ENCODE measurements around the gene PAQR3.

PAQR3 gene

DNA sequence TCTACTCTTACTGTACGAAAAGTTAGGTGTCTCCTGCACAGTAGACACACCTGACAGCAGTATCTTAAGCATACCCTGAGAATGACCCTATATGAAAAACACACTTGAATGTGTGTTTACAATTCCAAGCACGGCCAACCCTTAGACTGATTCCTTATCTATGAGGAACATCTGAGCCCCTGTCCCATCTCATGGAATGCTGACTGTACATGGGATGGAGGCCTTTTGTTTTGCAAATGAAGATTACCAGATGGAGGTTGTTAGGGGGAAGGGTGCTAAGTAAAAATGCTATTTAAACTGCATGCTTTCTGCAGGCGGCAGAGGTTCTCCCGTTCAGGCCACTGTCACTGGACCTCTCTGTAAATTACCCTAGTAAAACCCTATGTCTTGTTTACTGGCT is 2.2 kb downstream of the PAQR3 start:
- TF ChIP-seq, protein P1, sequence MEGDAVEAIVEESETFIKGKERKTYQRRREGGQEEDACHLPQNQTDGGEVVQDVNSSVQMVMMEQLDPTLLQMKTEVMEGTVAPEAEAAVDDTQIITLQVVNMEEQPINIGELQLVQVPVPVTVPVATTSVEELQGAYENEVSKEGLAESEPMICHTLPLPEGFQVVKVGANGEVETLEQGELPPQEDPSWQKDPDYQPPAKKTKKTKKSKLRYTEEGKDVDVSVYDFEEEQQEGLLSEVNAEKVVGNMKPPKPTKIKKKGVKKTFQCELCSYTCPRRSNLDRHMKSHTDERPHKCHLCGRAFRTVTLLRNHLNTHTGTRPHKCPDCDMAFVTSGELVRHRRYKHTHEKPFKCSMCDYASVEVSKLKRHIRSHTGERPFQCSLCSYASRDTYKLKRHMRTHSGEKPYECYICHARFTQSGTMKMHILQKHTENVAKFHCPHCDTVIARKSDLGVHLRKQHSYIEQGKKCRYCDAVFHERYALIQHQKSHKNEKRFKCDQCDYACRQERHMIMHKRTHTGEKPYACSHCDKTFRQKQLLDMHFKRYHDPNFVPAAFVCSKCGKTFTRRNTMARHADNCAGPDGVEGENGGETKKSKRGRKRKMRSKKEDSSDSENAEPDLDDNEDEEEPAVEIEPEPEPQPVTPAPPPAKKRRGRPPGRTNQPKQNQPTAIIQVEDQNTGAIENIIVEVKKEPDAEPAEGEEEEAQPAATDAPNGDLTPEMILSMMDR (conservative IDR thresholded peaks at IDR 0.05; ENCODE audit: low read depth, low read length), result no peak
- no peak overlapping the region for H3K4me3 ChIP-seq (ENCODE audit: low read depth, low read length)
- no peak for DNase-seq (ENCODE audit: low read depth)

DNA sequence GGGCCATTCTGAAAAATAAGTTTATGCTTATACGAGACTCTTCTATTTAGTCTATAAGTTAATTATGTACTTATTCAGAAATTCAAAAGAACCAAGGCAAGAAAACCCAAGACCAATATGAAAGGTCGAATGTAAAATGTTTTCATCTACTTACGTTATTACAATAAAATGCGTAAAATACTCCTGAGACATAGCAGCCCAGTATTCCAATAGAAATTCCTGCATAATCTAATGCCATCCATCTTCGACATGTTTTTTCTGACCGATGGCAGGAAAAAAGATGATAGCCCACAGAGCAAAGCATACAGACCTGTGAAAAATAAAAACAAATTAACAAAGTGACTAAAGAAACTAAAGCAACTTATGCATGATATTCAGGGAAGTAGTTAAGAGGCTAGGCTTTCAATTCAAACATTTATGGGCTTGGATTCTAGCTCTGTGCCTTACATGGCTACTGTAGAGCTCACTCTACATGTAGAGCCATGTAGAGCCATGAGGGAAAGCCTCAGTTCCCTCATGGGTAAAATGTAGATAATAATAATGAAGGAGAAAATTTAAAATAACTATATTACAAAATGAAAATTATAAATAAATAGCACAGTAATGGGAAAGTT is 9.1 kb downstream of the PAQR3 start:
- no peak overlapping the region for H3K4me3 ChIP-seq (ENCODE audit: low read depth, low read length)
- TF ChIP-seq, protein P1 (conservative IDR thresholded peaks at IDR 0.05; ENCODE audit: low read depth, low read length), result no peak
- no peak for DNase-seq (ENCODE audit: low read depth)

DNA sequence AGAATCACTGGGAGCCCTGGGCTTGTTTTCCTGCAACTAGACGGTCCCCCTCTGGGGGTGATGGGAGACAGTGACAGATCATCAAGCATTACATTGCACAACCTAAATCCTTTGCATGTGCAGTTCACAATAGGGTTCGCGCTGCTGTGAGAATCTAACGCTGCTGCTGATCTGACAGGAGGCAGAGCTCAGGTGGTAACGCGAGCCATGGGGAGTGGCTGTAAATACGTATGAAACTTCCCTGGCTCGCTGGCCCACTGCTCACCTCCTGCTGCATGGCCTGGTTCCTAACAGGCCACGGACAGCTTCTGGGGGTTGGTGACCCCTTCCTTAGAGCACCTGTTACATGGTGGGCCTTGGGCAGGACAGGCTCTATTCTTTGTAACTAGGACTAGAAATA is 10.4 kb downstream of the PAQR3 start:
- DNase-seq (ENCODE audit: low read depth), result no peak
- H3K4me3 ChIP-seq (ENCODE audit: low read depth, low read length), result no peak overlapping the region
- TF ChIP-seq, protein P1 (conservative IDR thresholded peaks at IDR 0.05; ENCODE audit: low read depth, low read length), result no peak

DNA sequence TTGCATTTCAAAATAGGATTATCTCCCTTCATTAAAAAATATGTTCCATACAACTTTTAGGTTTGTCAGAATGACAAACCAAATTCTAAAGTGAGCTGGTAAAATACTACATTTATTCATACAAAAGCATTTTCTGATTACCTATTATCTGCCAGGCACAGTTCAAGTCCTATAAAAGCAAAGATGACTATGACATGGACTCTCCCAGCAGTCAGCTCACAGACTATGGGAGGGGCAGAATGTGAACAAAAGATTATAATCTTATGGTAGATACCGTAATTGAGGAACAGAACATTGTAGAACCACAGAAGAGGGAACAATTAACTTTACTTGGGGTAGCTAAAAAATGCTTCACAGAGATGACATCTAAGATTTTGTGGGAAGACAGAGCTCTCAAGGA is 12.4 kb downstream of the PAQR3 start:
- no peak overlapping the region for H3K4me3 ChIP-seq (ENCODE audit: low read depth, low read length)
- TF ChIP-seq, protein P1 (conservative IDR thresholded peaks at IDR 0.05; ENCODE audit: low read depth, low read length), result no peak
- DNase-seq (ENCODE audit: low read depth), result no peak

DNA sequence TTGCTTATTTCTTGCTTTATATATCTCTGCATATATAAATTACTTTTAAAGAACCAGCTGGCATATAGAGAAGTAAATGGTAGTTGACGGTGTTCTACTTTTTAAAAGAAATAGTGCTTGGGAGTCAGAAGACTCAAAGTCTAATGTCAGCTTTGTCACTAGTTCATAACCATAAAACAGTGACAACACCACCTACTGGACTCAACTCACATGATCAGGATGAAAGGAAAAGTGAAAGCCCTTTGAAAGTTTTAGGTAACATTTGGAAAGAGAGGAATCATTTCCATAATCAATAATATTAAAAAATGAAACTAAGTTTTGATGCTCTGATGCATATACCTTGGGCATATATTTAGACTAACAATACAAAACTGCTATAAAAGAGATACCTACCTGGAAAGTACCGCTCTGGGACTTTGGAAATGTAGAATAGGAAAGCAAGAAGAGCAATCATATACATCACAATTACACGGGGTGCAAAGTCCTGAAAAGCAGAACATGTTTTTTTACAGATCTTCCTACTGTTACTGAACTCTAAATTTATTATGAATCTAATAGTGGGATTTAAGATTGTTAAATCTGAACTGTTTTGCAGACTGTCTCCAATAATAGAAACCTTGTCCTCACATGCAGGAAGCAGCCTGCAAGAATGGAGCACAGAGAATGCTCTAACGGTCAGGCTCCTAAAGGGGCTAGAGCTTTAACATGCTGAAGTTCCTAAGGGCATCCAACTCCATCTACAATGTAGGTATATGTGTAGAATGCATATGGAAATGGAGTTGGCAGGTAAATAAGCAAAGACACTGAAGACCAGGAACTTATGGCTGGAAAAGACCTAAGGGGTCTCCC is 15.6 kb downstream of the PAQR3 start:
- DNase-seq (ENCODE audit: low read depth), result peak; percentile 20
- TF ChIP-seq, protein P1 (conservative IDR thresholded peaks at IDR 0.05; ENCODE audit: low read depth, low read length), result peak; percentile 29
- H3K4me3 ChIP-seq (ENCODE audit: low read depth, low read length), result no peak overlapping the region

DNA sequence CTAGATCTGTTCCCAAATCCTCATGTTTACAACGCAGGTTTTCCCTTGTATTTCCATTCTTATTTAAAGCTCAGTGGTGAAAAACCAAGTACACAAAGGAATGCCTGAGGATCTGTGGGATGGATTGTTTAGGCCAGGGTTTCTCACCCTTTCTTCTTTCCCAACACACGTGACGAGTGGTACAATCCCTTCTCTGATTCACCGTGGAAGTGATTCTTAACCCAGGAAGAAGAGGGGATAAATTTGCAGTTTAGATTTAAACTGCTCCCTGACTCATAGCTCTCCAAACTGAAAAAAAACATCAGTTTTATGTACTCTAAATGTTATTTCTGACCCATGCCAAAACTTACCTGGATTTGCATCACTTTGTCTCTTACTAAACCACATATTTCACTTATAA is 17.0 kb downstream of the PAQR3 start:
- H3K4me3 ChIP-seq (ENCODE audit: low read depth, low read length), result no peak overlapping the region
- TF ChIP-seq, protein P1 (conservative IDR thresholded peaks at IDR 0.05; ENCODE audit: low read depth, low read length), result no peak
- peak; percentile 36 for DNase-seq (ENCODE audit: low read depth)

All from choroid plexus epithelial cell (primary cell).